GM21737 (cell line): ENCODE data around the gene SNRK.
"Not testable (repeated sequence)": the region's sequence is repeated elsewhere in the genome, so short reads cannot be mapped to it uniquely, and the experiment has no call there.

ENCODE experiments used
- ATAC-seq: cut with Tn5 transposase; IDR thresholded peaks from one replicate; pipeline ENCODE4 v1.9.1; 2021; ENCODE audit warnings: mild to moderate bottlenecking, moderate library complexity; ENCODE audit not compliant: unreplicated experiment

SNRK gene

GRCh38 chr3:43343815-43344214, 57.5 kb downstream of the SNRK start:
- ATAC-seq = no peak

GRCh38 chr3:43344520-43344919, 58.2 kb downstream of the SNRK start:
- ATAC-seq = no peak

GRCh38 chr3:43345246-43345645, 58.9 kb downstream of the SNRK start:
- ATAC-seq = no peak

- no peak for ATAC-seq
Measured at GRCh38 chr3:43345877-43346276, 59.5 kb downstream of the SNRK start.

GRCh38 chr3:43346978-43347749, 60.8 kb downstream of the SNRK start:
- no peak for ATAC-seq

- ATAC-seq = no peak
Measured at GRCh38 chr3:43347774-43348173, 61.4 kb downstream of the SNRK start.

GRCh38 chr3:43348350-43348749, 62.0 kb downstream of the SNRK start:
- ATAC-seq = no peak

GRCh38 chr3:43348852-43349574, 62.7 kb downstream of the SNRK start:
- no peak for ATAC-seq

- no peak for ATAC-seq
Measured at GRCh38 chr3:43349716-43350115, 63.4 kb downstream of the SNRK start.

GRCh38 chr3:43353393-43353792, 67.1 kb downstream of the SNRK start:
- ATAC-seq = no peak

- ATAC-seq = no peak
Measured at GRCh38 chr3:43353923-43354670, 67.8 kb downstream of the SNRK start.

GRCh38 chr3:43356033-43356432, 69.7 kb downstream of the SNRK start:
- not testable (repeated sequence) for ATAC-seq

GRCh38 chr3:43361077-43361476, 74.7 kb downstream of the SNRK start:
- no peak for ATAC-seq

GRCh38 chr3:43362183-43362582, 75.8 kb downstream of the SNRK start:
- no peak for ATAC-seq

- no peak for ATAC-seq
Measured at GRCh38 chr3:43362961-43363360, 76.6 kb downstream of the SNRK start.

- no peak for ATAC-seq
Measured at GRCh38 chr3:43363621-43364266, 77.4 kb downstream of the SNRK start.

- ATAC-seq = no peak
Measured at GRCh38 chr3:43364494-43364893, 78.2 kb downstream of the SNRK start.

- ATAC-seq = no peak
Measured at GRCh38 chr3:43364926-43365325, 78.6 kb downstream of the SNRK start.

GRCh38 chr3:43365601-43366305, 79.4 kb downstream of the SNRK start:
- no peak for ATAC-seq

GRCh38 chr3:43366481-43366880, 80.1 kb downstream of the SNRK start:
- no peak for ATAC-seq

GRCh38 chr3:43366885-43367284, 80.5 kb downstream of the SNRK start:
- ATAC-seq = no peak
